Brain microvascular endothelial cell (primary cell): Measurements from ENCODE around the gene PKNOX2.

Source experiments
- DNase-seq: peaks from one replicate; pipeline ENCODE4 v3.0.0-alpha.2; 2020
- H3K27ac ChIP-seq: fragments of 250-450 bp; sonication (Bioruptor Pico); 2 replicates; pipeline ENCODE4 v1.5.1; 2020; ENCODE audit warnings: mild to moderate bottlenecking, moderate library complexity
- H3K27me3 ChIP-seq: fragments of 250-450 bp; sonication (Bioruptor Pico); replicated peaks from 2 replicates; pipeline ENCODE4 v1.5.1; 2020; ENCODE audit warnings: mild to moderate bottlenecking
- H3K36me3 ChIP-seq: fragments of 250-450 bp; sonication (Bioruptor Pico); replicated peaks from 2 replicates; pipeline ENCODE4 v1.5.1; 2020; ENCODE audit warnings: mild to moderate bottlenecking
- H3K4me3 ChIP-seq: 2 replicates; pipeline ENCODE4 v1.5.1; 2011; ENCODE audit warnings: low read depth, mild to moderate bottlenecking, control low read depth, low read length, moderate library complexity
- CTCF ChIP-seq: IDR thresholded peaks from 2 replicates; pipeline ENCODE4 v1.5.1; 2011; ENCODE audit warnings: low read depth, mild to moderate bottlenecking, moderate library complexity, low read length, control low read depth, inconsistent platforms; ENCODE audit errors: missing control alignments
- in situ Hi-C: cut with HindIII; loops from 2 replicates; pipeline ENCODE4 v1.10.0; 2017; ENCODE audit warnings: low sequenced_read_pairs, low pct_ligation_motif_present

The PKNOX2 gene

DNA sequence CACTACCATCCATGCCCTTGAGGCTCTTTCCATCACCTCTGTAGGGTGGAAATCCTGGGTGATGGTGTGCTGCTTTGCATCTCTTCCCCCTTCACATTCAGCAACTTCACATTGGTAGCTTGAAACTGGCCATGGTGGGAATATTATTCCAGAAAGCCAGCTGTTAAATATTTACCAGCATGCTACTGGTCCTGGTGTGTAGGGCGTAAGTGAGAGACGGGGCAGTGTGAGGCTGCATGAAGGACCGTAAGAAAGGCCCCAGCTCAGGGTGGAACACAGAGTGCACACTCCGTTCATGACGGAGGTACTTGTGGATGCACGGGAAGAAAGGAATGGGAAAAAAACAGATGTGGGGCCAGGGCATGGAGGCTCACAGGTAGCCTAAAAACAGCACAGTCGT lies 121.3 kb downstream of the PKNOX2 start:
- Histone ChIP-seq H3K4me3 (no peak overlapping the region), H3K27me3 (peaks cover 2% of the 10 kb centered on the region), H3K36me3 (no peaks in the 10 kb centered on the region), H3K27ac (no peak overlapping the region)
- TF ChIP-seq CTCF: no peak
- in situ Hi-C loops: no loop called here
- DNase-seq: no peak

DNA sequence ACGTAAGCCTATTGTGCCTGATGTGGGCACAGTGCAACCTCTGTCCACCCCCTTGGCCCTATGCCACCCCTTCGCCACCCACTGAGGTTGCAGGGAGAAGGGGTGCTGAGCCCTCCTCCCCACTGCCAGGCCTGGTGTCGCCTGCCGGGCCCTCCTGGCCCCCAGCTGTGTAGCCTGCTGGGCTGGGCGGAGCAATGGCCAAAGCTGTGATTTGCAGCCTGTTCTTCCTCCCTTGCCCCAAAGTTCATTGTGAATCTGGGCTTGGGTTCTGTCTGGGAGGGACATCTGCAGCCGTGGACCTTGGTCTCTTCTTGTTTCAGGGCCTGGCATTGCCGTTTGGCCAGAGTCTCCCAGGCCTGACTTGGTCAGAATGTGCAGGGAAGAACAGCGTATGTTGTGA lies 121.9 kb downstream of the PKNOX2 start:
- Histone ChIP-seq H3K27ac (no peak overlapping the region), H3K36me3 (no peaks in the 10 kb centered on the region), H3K27me3 (peaks cover 2% of the 10 kb centered on the region), H3K4me3 (no peak overlapping the region)
- no peak for DNase-seq
- no peak for TF ChIP-seq CTCF
- in situ Hi-C loops: no loop called here

- in situ Hi-C loops: no loop called here
- H3K27me3 ChIP-seq: peaks cover 2% of the 10 kb centered on the region
- DNase-seq: no peak
- no peak for TF ChIP-seq CTCF
- no peak overlapping the region for H3K27ac ChIP-seq
- H3K36me3 ChIP-seq: no peaks in the 10 kb centered on the region
- H3K4me3 ChIP-seq: no peak overlapping the region
Observed at GRCh38 chr11:125287491-125288210, 123.1 kb downstream of the PKNOX2 start.

- no peak for DNase-seq
Observed at GRCh38 chr11:125289419-125290098, 125.0 kb downstream of the PKNOX2 start.

DNA sequence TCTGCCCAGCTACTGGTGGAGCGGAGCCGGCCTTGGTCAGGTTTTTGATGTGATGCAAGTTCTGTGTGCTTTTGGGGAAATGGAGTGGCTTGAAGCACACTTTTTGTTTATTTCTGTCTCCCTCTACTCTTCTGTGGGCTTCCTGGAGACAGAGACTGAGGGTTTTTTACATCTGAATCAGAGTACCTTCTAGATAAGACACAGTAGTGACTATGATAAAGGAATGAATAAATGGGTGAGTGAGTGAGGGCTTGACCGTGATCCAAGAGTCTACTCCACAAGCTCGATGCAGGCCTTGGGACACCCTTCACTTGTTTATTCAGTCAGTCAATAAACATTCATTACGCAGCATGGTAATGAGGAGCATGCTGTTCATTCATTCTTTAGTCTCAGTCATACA lies 125.7 kb downstream of the PKNOX2 start:
- Histone ChIP-seq H3K27ac (no peak overlapping the region), H3K36me3 (no peaks in the 10 kb centered on the region), H3K27me3 (no peaks in the 10 kb centered on the region), H3K4me3 (no peak overlapping the region)
- DNase-seq: peak; percentile 20
- in situ Hi-C loops: no loop called here
- TF ChIP-seq CTCF: no peak

More at GRCh38 chr11:125289419-125290098, 125.0 kb downstream of the PKNOX2 start:
- in situ Hi-C loops: no loop called here
- TF ChIP-seq CTCF: no peak
- Histone ChIP-seq H3K4me3 (no peak overlapping the region), H3K36me3 (no peaks in the 10 kb centered on the region), H3K27me3 (no peaks in the 10 kb centered on the region), H3K27ac (no peak overlapping the region)
